Activated CD4-positive, alpha-beta T cell treated with anti-CD3 and anti-CD28 coated beads, Interleukin-2, amount 10 ng/mL, durations not matched to agents 7 days and 5 days (primary cell): ENCODE measurements around the gene ZNF784. TPM values are rescaled to one million over a fixed set of nuclear protein-coding genes. Genes with fewer than 3 reads are reported as not detected.
A peak's percentile ranks its signal among the peaks of the same experiment; 100 is the strongest.
"Not testable (repeated sequence)": the region's sequence is repeated elsewhere in the genome, so short reads cannot be mapped to it uniquely, and the experiment has no call there.

ENCODE experiments used
- CTCF ChIA-PET: fragments of 350-600 bp; sonication (Branson Sonifier 250); formaldehyde crosslinking; loops from one replicate; lab custom pipeline; 2021; ENCODE audit warnings: antibody characterized with exemption; lab: Charles Lee
- POLR2A ChIA-PET: fragments of 350-600 bp; sonication (Branson Sonifier 250); formaldehyde crosslinking; loops from one replicate; lab custom pipeline; 2021; ENCODE audit warnings: antibody characterized with exemption; lab: Charles Lee
- DNase-seq: peaks from one replicate; pipeline ENCODE4 v3.0.0-alpha.2; 2020
- H3K27ac Mint-ChIP-seq: one replicate; pipeline ENCODE4 v1.8.0; 2021; ENCODE audit warnings: mild to moderate bottlenecking, moderate library complexity, mixed read lengths
- H3K27me3 Mint-ChIP-seq: one replicate; pipeline ENCODE4 v1.8.0; 2021; ENCODE audit warnings: mixed read lengths
- H3K36me3 Mint-ChIP-seq: one replicate; pipeline ENCODE4 v1.8.0; 2021; ENCODE audit warnings: low read depth, mixed read lengths
- H3K4me1 Mint-ChIP-seq: one replicate; pipeline ENCODE4 v1.8.0; 2021; ENCODE audit warnings: mixed read lengths
- H3K4me3 Mint-ChIP-seq: one replicate; pipeline ENCODE4 v1.8.0; 2021; ENCODE audit warnings: mild to moderate bottlenecking, moderate library complexity, mixed read lengths
- H3K9me3 Mint-ChIP-seq: one replicate; pipeline ENCODE4 v1.8.0; 2021; ENCODE audit warnings: mixed read lengths
- total RNA-seq, 2 experiments: library from RNA; stranded (reverse); gene quantifications; one replicate each; pipeline ENCODE4 v1.2.3, GENCODE V29; 2021

ZNF784 gene
- total RNA-seq, 2 experiments from 2014 or later: 4.3 to 5.8 TPM

DNA sequence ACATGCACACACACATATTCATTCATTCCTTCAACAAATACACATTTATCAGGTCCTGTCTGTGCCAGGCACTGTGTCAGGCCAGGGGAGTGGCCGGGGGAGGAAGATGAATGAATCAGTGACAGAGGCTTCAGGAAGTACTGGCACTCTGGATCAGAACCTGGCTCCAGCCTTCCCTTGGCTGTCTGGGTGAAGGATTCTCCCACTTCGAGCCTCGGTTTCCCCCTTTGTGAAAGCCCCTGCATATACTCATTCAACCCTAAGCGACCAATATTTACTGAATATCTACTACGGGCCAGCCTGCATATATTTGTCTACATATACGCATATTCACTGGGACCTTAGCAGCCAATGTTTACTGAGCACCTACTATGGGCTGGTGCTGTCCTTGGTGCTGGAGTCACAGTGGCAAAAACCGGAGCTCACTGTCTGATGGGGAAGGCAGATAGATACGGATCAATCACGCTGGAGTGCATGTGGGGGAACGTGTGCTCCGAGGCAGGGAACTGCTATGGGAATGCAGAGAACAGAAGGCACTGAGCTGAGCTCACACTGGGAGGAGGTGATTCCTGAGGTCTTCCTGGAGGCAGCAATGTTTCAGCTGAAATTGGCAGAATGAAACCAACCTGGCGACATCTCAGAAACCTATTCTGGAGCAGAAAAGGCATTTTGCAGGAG is 43.1 kb downstream of the ZNF784 start:
- H3K27me3 Mint-ChIP-seq: peaks cover 13% of the 10 kb centered on the region
- ChIA-PET CTCF (interaction anchor here (0.7 to 1.0 kb wide), 4 partner anchors 16 to 52 kb away, joined by 3 to 5 read pairs (median 3); partner anchors contain the start of gene ZNF865), POLR2A (interaction anchor here (1.5 kb wide), 1 partner anchor 18 kb away, joined by 6 read pairs; the partner anchor contains the start of genes FIZ1 and ZNF524)
- peaks cover 12% of the 10 kb centered on the region for H3K36me3 Mint-ChIP-seq
- peak; percentile 42 for DNase-seq
- H3K9me3 Mint-ChIP-seq: no peaks in the 10 kb centered on the region
- H3K27ac Mint-ChIP-seq: peak overlapping the region; percentile 84
- H3K4me3 Mint-ChIP-seq: peak overlapping the region; percentile 78
- peaks cover 31% of the 10 kb centered on the region for H3K4me1 Mint-ChIP-seq

- Mint-ChIP-seq H3K36me3 (peaks cover 12% of the 10 kb centered on the region), H3K9me3 (no peaks in the 10 kb centered on the region), H3K27me3 (peaks cover 9% of the 10 kb centered on the region), H3K27ac (peak within 1 kb of the TSS; percentile 84), H3K4me1 (peaks cover 26% of the 10 kb centered on the region), H3K4me3 (peak within 1 kb of the TSS; percentile 78)
- peak; percentile 77 for DNase-seq
- ChIA-PET POLR2A (interaction anchor here (1.5 kb wide), 1 partner anchor 19 kb away, joined by 6 read pairs; the partner anchor contains the start of genes FIZ1 and ZNF524), CTCF (interaction anchor here (1.0 kb wide), 2 partner anchors 15 to 47 kb away, joined by 3 read pairs; no protein-coding TSS in a partner anchor)
Observed at GRCh38 chr19:55580628-55581144, 43.7 kb downstream of the ZNF784 start, which contains the start of gene ZNF579. ZNF579 (minus strand) TSS chr19:55580848; CDS start chr19:55579639, 1,209 bp downstream.

DNA sequence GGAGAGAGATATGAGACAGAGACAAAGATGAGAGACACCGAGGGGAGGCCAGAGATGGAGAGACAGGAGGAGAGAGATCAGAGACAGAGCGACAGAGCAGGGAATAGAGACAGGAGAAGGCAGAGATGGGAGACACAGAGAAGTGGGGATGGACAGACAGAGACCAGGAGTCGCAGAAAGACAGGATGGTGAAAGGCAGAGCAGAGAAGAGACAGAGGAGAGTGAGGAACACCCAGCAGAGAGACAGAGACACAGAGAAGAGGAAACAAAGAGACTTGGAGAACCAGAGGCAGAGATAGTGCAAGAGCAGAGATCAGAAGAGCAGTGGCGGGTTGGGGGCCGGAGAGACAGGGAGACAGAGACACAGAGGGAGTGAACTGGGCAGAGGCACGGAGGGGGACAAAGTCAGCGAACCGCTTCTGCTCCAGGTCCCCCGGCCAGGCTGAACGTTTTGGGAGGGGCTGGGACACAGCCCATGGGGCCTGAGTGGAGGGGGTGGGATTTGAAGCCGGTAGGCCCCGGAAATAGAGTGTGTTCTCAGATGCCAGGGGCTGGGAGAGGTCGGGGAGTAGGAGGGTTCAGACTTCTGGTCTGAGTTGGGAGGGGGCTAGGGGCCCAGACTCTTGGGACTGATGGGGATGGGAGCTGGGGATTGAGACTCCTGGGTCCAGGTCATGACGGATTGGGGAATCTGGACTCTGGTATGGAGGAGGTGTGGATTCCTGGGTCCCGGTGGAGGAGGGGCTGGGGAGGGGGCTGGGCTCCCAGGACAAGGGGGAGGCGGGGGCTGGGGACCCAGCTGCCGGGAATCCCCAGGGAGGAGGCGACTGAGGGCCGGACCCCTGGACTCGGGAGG is 44.4 kb downstream of the ZNF784 start:
- H3K4me3 Mint-ChIP-seq: peak overlapping the region; percentile 78
- peak; percentile 26 for DNase-seq
- H3K4me1 Mint-ChIP-seq: peaks cover 21% of the 10 kb centered on the region
- H3K9me3 Mint-ChIP-seq: no peaks in the 10 kb centered on the region
- ChIA-PET CTCF (interaction anchor here (1.0 kb wide), 2 partner anchors 15 to 46 kb away, joined by 3 read pairs; no protein-coding TSS in a partner anchor), POLR2A (no interaction called here)
- H3K36me3 Mint-ChIP-seq: peaks cover 12% of the 10 kb centered on the region
- H3K27ac Mint-ChIP-seq: peak overlapping the region; percentile 83
- peaks cover 4% of the 10 kb centered on the region for H3K27me3 Mint-ChIP-seq

DNA sequence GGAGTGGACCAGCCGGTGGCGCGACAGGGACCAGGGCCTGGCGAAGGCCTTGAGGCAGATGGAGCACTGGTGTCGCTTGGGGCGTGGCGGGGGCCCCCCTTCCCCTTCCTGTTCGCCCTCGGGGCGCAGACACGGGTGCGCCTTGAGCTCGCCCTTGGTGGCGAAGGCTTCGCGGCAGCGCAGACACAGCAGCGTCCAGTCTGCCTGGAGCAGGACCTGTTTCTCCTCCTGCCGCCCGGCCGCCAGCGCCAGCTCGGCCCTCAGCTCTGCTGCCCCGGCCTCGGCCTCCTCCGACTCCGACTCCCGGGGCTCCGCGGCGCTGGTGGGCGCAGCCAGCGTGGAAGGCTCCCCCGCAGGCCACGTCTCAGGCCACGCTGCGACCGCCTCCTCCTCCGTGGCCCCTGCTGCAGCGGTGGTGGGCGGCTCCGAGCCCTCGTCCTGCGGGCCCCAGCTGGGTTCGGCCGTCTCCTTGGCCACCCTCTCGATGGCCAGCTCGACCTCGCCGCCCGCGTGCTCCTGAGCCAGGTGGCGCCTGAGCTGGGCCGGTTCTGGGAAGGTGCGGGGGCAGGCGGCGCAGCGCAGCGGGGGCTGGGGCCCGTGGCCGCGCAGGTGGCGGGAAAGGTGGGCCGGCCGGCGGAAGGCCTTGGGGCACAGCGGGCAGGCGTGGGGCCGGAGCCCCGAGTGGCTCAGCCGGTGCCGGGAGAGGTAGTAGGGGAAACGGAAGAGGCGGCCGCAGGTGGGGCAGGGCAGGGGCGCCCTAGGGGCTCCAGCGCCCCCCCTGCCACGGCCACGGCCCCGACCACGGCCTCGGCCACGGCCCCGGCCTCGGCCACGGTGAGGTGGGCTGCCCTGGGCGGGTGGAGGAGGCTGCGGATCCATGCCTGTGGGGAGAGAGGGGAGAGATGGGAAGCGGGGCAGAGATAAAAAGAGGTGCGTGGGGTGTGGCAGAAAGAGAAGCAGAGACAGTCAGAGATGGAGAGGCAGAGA is 45.3 kb downstream of the ZNF784 start:
- Mint-ChIP-seq H3K27me3 (no peaks in the 10 kb centered on the region), H3K36me3 (peaks cover 12% of the 10 kb centered on the region)
- CTCF ChIA-PET: no interaction called here

DNA sequence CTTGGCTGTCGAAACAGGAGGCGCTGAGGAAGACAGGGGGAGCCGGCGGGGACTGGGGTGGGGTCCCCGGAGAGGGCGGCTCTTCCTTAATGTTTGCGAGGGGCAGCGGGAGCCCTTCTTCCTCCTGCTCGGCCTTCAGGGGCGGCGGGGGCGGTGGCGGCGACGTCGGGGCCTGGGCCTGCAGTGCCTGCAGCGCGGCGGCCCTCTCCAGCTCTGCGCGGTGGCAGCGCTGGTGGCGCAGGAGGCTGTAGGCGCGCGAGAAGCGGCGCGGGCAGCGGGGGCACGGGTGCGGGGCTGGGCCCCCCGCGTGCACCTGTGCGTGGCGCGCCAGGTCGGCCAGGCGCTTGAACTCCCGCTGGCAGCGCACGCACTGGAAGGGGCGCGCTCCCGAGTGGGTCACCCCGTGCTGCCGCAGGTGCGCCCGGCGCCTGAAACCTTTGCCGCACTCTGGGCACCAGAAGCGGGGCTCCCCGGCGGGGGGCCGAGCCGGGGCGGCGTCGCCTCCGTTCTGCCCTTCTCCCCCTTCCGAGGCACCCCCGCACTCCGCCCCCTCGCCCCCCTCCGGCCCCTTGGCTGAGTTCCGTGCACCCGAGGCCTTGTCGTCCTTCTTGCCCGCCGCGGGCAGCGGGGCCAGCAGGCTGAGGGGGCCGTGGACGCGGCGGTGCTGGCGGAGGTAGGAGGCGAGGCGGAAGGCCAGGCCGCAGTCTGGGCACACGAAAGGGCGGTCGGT is 46.2 kb downstream of the ZNF784 start:
- Mint-ChIP-seq H3K4me3 (no peak overlapping the region), H3K27me3 (no peaks in the 10 kb centered on the region), H3K36me3 (peaks cover 12% of the 10 kb centered on the region), H3K4me1 (peaks cover 21% of the 10 kb centered on the region), H3K9me3 (no peaks in the 10 kb centered on the region), H3K27ac (no peak overlapping the region)
- CTCF ChIA-PET: no interaction called here
- no peak for DNase-seq
- POLR2A ChIA-PET: no interaction called here

More for the DNA sequence above, 45.3 kb downstream of the ZNF784 start:
- H3K27ac Mint-ChIP-seq: peak overlapping the region; percentile 83
- peaks cover 21% of the 10 kb centered on the region for H3K4me1 Mint-ChIP-seq
- H3K9me3 Mint-ChIP-seq: no peaks in the 10 kb centered on the region
- H3K4me3 Mint-ChIP-seq: peak overlapping the region; percentile 78
- POLR2A ChIA-PET: no interaction called here
- no peak for DNase-seq

DNA sequence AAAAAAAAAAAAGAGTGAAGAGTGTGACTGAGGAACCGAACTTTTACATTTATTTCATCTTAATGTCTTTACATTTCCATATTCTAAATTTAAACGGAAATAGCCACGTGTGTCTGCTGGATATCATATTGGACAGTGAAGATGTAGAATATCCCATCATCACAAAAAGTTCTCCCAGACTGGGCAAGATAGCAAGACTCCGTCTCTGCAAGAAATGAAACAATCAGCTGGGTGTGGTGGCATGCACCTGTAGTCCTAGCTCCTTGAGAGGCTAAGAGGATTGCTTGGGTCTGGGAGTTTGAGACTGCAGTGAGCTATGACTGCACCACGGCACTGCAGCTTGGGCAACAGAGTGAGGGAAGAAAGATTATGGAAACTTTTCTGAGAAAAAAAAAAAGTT is 47.6 kb downstream of the ZNF784 start:
- DNase-seq: no peak
- H3K36me3 Mint-ChIP-seq: peaks cover 12% of the 10 kb centered on the region
- no peaks in the 10 kb centered on the region for H3K27me3 Mint-ChIP-seq
- ChIA-PET POLR2A (no interaction called here), CTCF (interaction anchor here (0.6 to 1.5 kb wide), 2 partner anchors 56 to 69 kb away, joined by 3 to 4 read pairs; no protein-coding TSS in a partner anchor)
- H3K27ac Mint-ChIP-seq: no peak overlapping the region
- H3K4me1 Mint-ChIP-seq: peaks cover 17% of the 10 kb centered on the region
- no peaks in the 10 kb centered on the region for H3K9me3 Mint-ChIP-seq
- H3K4me3 Mint-ChIP-seq: no peak overlapping the region

- POLR2A ChIA-PET: interaction anchor here (0.7 kb wide), 2 partner anchors 13 to 1385 kb away, joined by 3 to 4 read pairs; partner anchors contain the start of gene MBOAT7
- CTCF ChIA-PET: interaction anchor here (0.6 kb wide), 2 partner anchors 51 to 380 kb away, joined by 3 to 4 read pairs; no protein-coding TSS in a partner anchor
Observed at GRCh38 chr19:55573929-55574328, 50.4 kb downstream of the ZNF784 start.

More at GRCh38 chr19:55573929-55574328, 50.4 kb downstream of the ZNF784 start:
- not testable (repeated sequence) for H3K4me3 Mint-ChIP-seq, H3K27ac Mint-ChIP-seq, DNase-seq, H3K27me3 Mint-ChIP-seq, H3K4me1 Mint-ChIP-seq, H3K9me3 Mint-ChIP-seq, H3K36me3 Mint-ChIP-seq

Other genes with a start within 250 kb of the ZNF784 start
- gene TMEM190, start 247.7 kb downstream of the ZNF784 start, total RNA-seq: not detected
- 10 to 100 TPM; 20.6 to 29.8 TPM for gene TMEM238, start 240.3 kb downstream of the ZNF784 start, total RNA-seq
- gene RPL28, start 238.6 kb downstream of the ZNF784 start, total RNA-seq: 1,000 to 10,000 TPM; 3,109 to 3,457 TPM
- gene UBE2S, start 216.8 kb downstream of the ZNF784 start, total RNA-seq: 100 to 1,000 TPM; 238 to 255 TPM
- not detected for gene SHISA7, start 181.3 kb downstream of the ZNF784 start, total RNA-seq
- gene ISOC2, start 162.9 kb downstream of the ZNF784 start, total RNA-seq: 10 to 100 TPM; 18.9 to 20.7 TPM
- gene C19orf85, start 159.8 kb downstream of the ZNF784 start, total RNA-seq: not detected
- 1 to 10 TPM; 7.3 to 9.7 TPM for gene ZNF628, start 147.9 kb downstream of the ZNF784 start, total RNA-seq
- gene NAT14, start 139.4 kb downstream of the ZNF784 start, total RNA-seq: 10 to 100 TPM; 11.7 TPM
- gene SSC5D, start 136.1 kb downstream of the ZNF784 start, total RNA-seq: under 1 TPM; 0.42 to 0.98 TPM
- gene SBK2, start 87.4 kb downstream of the ZNF784 start, total RNA-seq: not detected
- not detected for gene SBK3, start 79.0 kb downstream of the ZNF784 start, total RNA-seq
- gene ZNF579, start 43.7 kb downstream of the ZNF784 start, total RNA-seq: 1 to 10 TPM; 7.0 to 8.0 TPM
- 10 to 100 TPM; 15.3 to 16.9 TPM for gene FIZ1, start 25.0 kb downstream of the ZNF784 start, total RNA-seq
- 10 to 100 TPM; 31.2 to 32.9 TPM for gene ZNF524, start 24.3 kb downstream of the ZNF784 start, total RNA-seq
- gene ZNF865, start 18.9 kb downstream of the ZNF784 start, total RNA-seq: 10 to 100 TPM; 14.2 TPM
- gene ZNF580, start 16.4 kb upstream of the ZNF784 start, total RNA-seq: 10 to 100 TPM; 44.6 to 45.9 TPM
- gene ZNF581, start 19.1 kb upstream of the ZNF784 start, total RNA-seq: 10 to 100 TPM; 24.1 to 25.5 TPM
- gene CCDC106, start 23.6 kb upstream of the ZNF784 start, total RNA-seq: 1 to 10 TPM; 8.3 to 8.8 TPM
- 100 to 1,000 TPM; 239 to 281 TPM for gene U2AF2, start 30.5 kb upstream of the ZNF784 start, total RNA-seq
- 10 to 100 TPM; 50.8 to 64.2 TPM for gene EPN1, start 50.7 kb upstream of the ZNF784 start, total RNA-seq
- not detected for gene NLRP9, start 113.8 kb upstream of the ZNF784 start, total RNA-seq
- not detected for gene RFPL4A, start 134.5 kb upstream of the ZNF784 start, total RNA-seq
- not detected for gene RFPL4AL1, start 144.6 kb upstream of the ZNF784 start, total RNA-seq
- not detected for gene NLRP11, start 207.4 kb upstream of the ZNF784 start, total RNA-seq
- not detected for gene NLRP4, start 212.0 kb upstream of the ZNF784 start, total RNA-seq